HG03460 (cell line): ENCODE measurements around the gene DNM3.
"Not testable (repeated sequence)": the region's sequence is repeated elsewhere in the genome, so short reads cannot be mapped to it uniquely, and the experiment has no call there.

ENCODE experiments used
- ATAC-seq: cut with Tn5 transposase; IDR thresholded peaks from one replicate; pipeline ENCODE4 v1.9.1; 2021; ENCODE audit not compliant: unreplicated experiment

Gene DNM3

DNA sequence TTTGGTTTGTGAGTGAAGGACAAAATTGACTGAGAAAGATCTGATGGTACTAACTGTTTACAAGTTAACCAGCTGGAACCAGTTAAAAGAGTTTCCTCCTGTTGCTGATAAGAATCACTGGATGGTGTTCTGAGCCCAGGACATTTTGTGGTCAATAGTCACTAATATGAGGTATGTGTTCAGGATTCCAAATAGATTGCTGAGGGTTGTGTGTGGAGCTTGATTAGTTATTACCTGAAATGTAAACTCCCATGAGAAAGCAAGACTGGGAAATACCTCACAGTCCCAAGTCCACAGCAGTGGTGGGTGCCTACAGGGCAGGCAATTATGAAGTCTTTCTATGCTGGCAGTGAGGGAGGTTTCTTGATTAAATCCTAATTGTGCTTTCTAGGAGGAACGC is 164.6 kb downstream of the DNM3 start:
- no peak for ATAC-seq

DNA sequence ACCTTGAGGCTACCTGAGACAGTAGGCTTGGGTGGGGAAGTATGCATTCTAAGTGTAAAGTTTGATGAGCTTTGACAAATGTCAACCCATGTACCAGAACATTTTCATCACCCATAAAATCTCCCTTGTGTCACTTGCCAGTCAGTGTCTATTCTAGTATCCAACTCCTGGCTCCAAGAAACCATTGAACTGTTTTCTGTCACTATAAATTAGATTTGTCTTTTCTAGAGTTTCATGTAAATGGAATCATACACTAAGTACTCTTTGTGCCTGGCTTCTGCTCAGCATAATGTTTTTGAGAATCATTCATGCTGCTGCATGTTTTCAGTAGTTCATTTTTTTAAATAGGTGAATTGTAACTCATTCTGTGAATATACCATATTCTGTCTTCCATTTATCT is 165.4 kb downstream of the DNM3 start:
- no peak for ATAC-seq

GRCh38 chr1:172018727-172019311 is 177.5 kb downstream of the DNM3 start:
- no peak for ATAC-seq

DNA sequence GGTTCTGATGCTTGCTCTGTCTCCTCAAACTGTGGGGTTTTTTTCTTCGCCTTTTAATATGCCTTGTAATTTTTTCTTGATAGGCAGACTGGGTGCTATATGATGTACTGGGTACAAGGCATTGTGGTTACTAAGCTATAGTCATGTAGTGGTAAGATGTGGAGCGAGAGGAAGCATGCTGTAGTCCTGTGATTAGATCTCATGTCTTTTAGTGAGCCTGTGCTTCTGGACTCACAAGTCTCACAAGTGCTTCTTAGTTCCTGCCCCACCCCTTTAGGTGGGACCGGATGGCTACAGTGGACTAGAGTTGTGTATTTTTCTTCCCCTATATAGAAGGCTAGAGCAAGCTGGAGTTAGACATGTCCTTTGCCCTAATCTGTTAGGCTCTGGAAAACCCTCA is 178.7 kb downstream of the DNM3 start:
- ATAC-seq: no peak

- no peak for ATAC-seq
These were observed 183.2 kb downstream of the DNM3 start for GRCh38 chr1:172024516-172024915.

- not testable (repeated sequence) for ATAC-seq
These were observed 183.8 kb downstream of the DNM3 start for GRCh38 chr1:172024944-172025738.

DNA sequence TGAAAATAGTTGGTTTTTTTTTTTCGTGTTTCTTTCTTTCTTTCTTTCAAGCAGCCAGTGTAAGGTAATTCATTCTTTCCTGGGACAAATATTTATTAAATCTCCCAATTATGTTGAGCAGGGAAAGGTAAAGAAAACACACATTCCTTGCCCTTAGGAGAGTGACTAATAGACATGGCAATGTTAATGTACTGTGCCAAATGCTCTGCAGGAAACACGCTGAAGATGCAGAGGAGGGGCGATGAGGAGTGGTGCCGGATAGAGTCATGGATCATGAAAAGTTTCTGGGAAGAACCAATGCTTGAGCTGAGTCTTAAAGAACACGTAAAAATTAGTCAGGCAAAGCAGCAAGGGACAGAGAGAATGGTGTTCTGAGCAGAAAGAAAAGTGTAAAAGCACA is 199.2 kb downstream of the DNM3 start:
- no peak for ATAC-seq

GRCh38 chr1:172041102-172041501 is 199.8 kb downstream of the DNM3 start:
- no peak for ATAC-seq

DNA sequence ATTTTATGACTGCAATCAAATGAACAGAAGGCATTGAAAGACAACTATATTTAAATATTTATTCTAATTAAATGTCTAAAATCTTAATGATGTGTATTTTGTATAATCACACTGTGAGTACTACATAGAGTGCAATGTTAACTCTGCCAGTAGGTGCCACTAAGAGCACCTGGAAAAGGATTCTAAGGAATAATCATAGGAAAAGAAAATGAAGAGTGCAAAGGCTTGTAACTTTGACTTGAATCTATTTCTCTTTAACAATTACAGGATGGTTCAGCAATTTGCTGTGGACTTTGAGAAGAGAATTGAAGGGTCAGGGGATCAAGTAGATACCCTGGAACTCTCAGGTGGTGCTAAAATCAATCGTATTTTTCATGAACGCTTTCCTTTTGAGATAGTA is 200.4 kb downstream of the DNM3 start:
- ATAC-seq: no peak

DNA sequence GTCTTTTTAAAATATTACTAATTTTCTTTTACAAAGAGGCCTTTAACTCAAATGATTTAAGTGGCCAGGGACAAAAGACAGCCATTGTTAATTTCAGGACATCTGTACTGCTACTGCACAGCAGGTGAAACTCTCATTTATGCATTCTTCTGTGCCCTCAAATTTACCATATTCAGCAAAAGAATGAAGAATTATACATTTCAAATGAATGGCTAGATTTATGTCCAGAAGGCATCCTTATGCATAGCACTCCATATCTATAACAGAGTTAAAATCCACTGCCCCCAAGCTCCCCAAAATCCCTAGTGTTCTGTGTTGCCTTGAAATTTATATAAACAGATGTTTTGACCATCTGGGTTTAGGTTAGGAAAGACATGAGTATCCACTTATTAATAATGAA is 202.6 kb downstream of the DNM3 start:
- no peak for ATAC-seq

DNA sequence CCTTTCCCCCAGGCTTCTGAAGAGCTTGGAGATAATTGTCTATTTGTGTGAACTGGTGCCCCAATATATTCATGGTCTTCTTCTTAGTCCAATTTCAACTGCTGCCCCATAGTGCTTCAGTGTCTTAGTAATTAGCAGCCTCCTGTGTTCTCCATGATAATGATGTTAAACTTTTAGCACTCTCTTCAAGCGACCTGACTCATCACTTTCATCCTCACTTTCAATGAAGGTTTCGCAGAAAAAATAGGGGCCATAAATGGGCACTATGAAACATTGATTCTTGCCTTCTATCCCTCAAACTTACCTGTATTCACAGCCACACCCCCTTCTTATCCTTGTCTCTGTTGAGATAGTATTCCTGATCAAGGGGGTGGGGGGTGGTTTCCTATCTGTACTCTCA is 210.6 kb downstream of the DNM3 start:
- no peak for ATAC-seq

DNA sequence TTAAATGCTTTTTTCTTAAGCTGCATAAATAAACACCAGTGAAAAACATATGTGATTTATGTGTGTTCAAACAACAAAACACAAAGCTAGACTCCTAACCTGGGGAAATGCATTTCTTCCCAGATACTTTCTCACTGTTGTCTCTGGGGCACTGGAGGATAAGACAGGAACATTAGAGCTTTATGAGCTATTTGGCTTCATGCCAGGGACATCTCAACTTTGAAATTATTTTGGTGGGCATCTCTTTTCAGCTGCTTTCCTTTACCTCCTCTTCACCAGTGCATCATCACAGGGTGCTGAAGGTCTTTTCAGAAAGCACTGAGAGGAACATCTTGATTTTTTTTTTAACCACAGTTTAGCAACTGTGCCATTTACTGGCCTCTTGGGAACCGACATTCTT is 212.9 kb downstream of the DNM3 start:
- ATAC-seq: no peak

DNA sequence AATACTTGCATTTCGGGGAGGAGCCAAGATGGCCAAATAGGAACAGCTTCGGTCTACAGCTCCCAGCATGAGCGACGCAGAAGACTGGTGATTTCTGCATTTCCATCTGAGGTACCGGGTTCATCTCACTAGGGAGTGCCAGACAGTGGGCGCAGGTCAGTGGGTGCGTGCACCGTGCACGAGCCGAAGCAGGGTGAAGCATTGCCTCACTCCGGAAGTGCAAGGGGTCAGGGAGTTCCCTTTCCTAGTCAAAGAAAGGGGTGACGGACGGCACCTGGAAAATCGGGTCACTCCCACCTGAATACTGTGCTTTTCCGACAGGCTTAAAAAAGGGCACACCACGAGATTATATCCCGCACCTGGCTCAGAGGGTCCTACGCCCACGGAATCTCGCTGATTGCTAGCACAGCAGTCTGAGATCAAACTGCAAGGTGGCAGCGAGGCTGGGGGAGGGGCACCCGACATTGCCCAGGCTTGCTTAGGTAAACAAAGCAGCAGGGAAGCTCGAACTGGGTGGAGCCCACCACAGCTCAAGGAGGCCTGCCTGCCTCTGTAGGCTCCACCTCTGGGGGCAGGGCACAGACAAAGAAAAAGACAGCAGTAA is 214.6 kb downstream of the DNM3 start:
- ATAC-seq: not testable (repeated sequence)

DNA sequence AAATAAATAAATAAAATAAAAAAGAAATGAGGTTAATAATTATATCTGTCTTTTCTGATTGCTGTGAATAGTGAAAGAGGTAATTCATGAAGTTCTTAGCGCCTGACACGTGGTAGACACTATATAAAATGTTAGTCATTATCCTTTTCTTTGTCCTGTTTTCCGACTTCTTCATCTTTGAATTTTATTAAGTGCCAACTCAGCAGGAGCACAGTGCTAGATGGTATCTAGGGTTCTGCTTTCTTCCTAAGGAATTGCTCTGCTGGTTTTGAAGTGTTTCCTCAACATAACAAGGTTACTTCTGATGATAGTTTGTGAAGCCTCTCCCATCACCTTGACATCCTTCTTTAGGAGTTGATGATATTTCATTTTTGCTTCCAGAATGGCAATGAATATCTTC is 227.0 kb downstream of the DNM3 start:
- no peak for ATAC-seq

GRCh38 chr1:172069051-172069450 is 227.8 kb downstream of the DNM3 start:
- ATAC-seq: no peak

- no peak for ATAC-seq
These were observed 228.2 kb downstream of the DNM3 start for GRCh38 chr1:172069534-172069933.

- no peak for ATAC-seq
These were observed 228.8 kb downstream of the DNM3 start for GRCh38 chr1:172070055-172070454.

GRCh38 chr1:172071746-172072145 is 230.4 kb downstream of the DNM3 start:
- no peak for ATAC-seq

DNA sequence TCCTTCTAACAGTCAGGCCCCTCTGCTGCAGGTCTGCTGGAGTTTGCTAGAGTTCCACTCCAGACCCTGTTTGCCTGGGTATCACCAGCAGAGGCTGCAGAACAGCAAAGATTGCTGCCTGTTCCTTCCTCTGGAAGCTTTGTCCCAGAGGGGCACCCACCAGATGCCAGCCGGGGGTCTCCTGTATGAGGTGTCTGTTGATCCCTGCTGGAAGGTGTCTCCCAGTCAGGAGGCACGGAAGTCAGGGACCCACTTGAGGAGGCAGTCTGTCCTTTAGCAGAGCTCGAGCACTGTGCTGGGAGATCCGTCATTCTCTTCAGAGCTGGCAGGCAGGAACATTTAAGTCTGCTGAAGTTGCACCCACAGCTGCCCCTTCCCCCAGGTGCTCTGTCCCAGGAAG is 238.6 kb downstream of the DNM3 start:
- ATAC-seq: not testable (repeated sequence)

DNA sequence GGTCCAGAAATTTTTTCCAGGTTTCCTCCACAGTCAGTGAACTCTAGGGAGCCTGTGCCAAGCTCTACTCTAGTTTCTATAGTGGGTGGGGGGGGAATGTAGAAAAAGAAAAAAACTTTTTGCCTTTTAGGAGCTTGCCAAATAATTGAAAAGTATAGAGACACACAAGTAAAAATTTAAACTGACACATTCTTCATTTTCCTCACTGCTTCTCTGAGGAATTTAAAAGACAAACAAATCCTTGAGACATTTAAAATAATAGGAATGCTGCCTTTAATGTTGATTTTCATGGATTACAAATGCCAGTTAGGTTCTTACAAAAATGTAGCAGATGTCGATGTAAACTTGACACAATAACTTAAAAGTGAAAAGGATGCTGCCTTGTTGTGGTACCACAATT is 241.9 kb downstream of the DNM3 start:
- no peak for ATAC-seq

- no peak for ATAC-seq
These were observed 243.6 kb downstream of the DNM3 start for GRCh38 chr1:172084876-172085275.

DNA sequence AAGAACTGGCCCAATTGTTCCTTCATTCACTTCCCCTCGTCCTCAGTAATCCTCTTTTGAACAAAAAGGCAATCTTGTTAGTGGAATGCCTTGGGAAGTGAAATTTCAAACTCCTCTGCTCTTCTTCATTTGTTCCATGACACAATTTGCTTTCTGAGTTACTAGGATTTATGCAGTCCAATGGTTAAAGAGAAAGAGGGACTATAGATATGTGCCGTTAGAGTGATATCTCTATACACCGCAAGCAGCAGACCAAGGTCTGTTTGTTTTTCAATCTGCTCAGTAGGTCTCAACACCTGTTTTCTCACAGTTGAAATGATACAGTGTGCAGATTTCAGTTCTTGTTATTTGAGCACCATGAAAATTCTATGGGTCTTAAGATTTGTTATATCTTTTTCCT is 244.0 kb downstream of the DNM3 start:
- no peak for ATAC-seq
